NT2/D1 (cell line): ENCODE data around the gene PHLPP1.

Source experiments
- SUZ12 ChIP-seq: IDR thresholded peaks from 2 replicates; pipeline ENCODE4 v1.6.1; 2011; ENCODE audit not compliant: insufficient read length, insufficient read depth; ENCODE audit errors: extremely low read depth
- YY1 ChIP-seq: IDR thresholded peaks from 2 replicates; pipeline ENCODE4 v1.6.1; 2011; ENCODE audit not compliant: insufficient read length, insufficient read depth
- ZNF274 ChIP-seq: IDR thresholded peaks from 2 replicates; pipeline ENCODE4 v1.6.1; 2011; ENCODE audit warnings: mild to moderate bottlenecking, low read depth, low read length

DNA sequence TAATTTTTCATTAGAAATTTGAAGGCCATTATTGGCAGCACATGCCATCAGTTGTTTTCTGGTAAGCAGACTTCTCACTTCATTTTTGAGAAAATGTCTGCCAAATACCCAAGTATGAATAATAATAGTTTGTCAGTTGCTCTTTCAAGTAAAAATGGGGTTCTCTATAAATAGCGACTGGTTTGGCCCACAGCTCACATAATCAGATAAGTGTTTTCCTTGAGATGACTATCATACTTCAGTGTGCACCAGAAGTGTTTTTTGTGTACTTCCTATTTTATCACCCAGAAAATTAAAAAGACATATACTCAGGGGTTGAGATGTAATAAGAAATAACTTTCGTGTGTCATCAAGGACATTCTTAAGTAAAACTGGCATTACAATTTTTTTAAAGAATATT is 147.1 kb downstream of the PHLPP1 start:
- TF ChIP-seq SUZ12, result no peak
- no peak for TF ChIP-seq YY1
- no peak for TF ChIP-seq ZNF274
